Measurements from ENCODE around the gene CDK15.

DNA sequence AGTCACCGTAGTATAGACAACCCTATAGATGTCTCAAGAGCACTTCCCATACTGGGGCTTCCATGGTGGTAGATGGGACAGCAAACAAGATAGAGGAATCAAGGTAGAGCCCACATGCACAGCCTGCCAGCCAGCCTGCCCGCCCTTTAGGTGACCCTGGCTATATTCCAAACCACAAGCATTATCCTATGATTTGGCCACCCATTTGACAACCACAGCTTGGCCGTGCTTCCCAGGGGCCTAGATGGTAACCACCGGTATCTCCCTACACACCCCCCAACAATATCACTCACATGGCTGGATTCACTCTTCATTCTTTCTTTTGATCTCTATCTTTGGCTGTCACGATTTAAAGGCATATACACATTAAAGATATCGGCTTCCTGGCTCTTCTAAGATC, 85.3 kb downstream of the CDK15 start:
- TF ChIP-seq POLR2A (IDR thresholded peaks at IDR 0.05) = no peak
- TF ChIP-seq, protein P1, sequence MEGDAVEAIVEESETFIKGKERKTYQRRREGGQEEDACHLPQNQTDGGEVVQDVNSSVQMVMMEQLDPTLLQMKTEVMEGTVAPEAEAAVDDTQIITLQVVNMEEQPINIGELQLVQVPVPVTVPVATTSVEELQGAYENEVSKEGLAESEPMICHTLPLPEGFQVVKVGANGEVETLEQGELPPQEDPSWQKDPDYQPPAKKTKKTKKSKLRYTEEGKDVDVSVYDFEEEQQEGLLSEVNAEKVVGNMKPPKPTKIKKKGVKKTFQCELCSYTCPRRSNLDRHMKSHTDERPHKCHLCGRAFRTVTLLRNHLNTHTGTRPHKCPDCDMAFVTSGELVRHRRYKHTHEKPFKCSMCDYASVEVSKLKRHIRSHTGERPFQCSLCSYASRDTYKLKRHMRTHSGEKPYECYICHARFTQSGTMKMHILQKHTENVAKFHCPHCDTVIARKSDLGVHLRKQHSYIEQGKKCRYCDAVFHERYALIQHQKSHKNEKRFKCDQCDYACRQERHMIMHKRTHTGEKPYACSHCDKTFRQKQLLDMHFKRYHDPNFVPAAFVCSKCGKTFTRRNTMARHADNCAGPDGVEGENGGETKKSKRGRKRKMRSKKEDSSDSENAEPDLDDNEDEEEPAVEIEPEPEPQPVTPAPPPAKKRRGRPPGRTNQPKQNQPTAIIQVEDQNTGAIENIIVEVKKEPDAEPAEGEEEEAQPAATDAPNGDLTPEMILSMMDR (IDR thresholded peaks at IDR 0.05) = no peak
